Prostate gland (tissue), 2 donors: ENCODE results near the gene DOK1. TPM values are rescaled to one million over a fixed set of nuclear protein-coding genes. Genes with fewer than 3 reads are reported as not detected.

Experiments used
- DNase-seq: peaks from one replicate; pipeline ENCODE4 v3.0.0-alpha.2; 2019; ENCODE audit warnings: low spot score
- H3K27ac ChIP-seq, 2 donors: fragments of 200-600 bp; sonication (generic); 2 replicates each; pipeline ENCODE4 v1.5.1; 2017 to 2019
- H3K27me3 ChIP-seq: fragments of 200-600 bp; sonication (generic); replicated peaks from 2 replicates; pipeline ENCODE4 v1.5.1; 2019; ENCODE audit not compliant: insufficient read depth
- H3K36me3 ChIP-seq, 2 donors: fragments of 200-600 bp; sonication (generic); 1 replicate in 1 of 2; 2 replicates in 1 of 2; pipeline versions ENCODE4 v1.5.1 to v1.8.1; 2017 to 2019
- H3K4me1 ChIP-seq: fragments of 200-600 bp; sonication (generic); replicated peaks from 2 replicates; pipeline ENCODE4 v1.5.1; 2019
- H3K4me3 ChIP-seq, 2 donors: fragments of 200-600 bp; sonication (generic); 2 replicates each; pipeline ENCODE4 v1.5.1; 2017 to 2019
- H3K9me3 ChIP-seq: fragments of 200-600 bp; sonication (generic); 2 replicates; pipeline ENCODE4 v1.5.1; 2017
- POLR2A ChIP-seq: fragments of 450-650 bp; IDR thresholded peaks from one replicate; pipeline ENCODE4 v1.6.1; 2016; ENCODE audit warnings: antibody characterized with exemption, mild to moderate bottlenecking
- POLR2AphosphoS5 ChIP-seq: sonication (generic); formaldehyde crosslinking; IDR thresholded peaks from one replicate; pipeline ENCODE4 v1.6.1; 2017; ENCODE audit warnings: antibody characterized with exemption
- WGBS: methylation state at CpG from one replicate; pipeline ENCODE4 v1.1.5; 2018; 5-methylcytosine and 5-hydroxymethylcytosine counted together
- intact Hi-C: fragments of 100-400 bp; cut with DNase I; formaldehyde crosslinking; loops from one replicate; pipeline ENCODE4 v1.14.2; 2022
- total RNA-seq, 2 donors: library from RNA; depleted of rRNA; stranded (reverse); fragments of >200 nt; gene quantifications; one replicate each; pipeline ENCODE4 v1.1.0, GENCODE V29; 2016
- TF ChIP-seq, protein P1 (sequence below), 4 experiments: fragments of 200-600 bp in 2 of 4; fragments of 450-650 bp in 2 of 4; sonication (generic) in 2 of 4; IDR thresholded peaks; 1 replicate in 3 of 4; 2 replicates in 1 of 4; pipeline ENCODE4 v1.5.1; 2016 to 2019; ENCODE audit warnings: antibody characterized with exemption in 4 of 4, mild to moderate bottlenecking in 2 of 4, moderate library complexity in 2 of 4

Gene DOK1
- total RNA-seq, 2 donors from 2014 or later = 4.5 to 18.9 TPM

DNA sequence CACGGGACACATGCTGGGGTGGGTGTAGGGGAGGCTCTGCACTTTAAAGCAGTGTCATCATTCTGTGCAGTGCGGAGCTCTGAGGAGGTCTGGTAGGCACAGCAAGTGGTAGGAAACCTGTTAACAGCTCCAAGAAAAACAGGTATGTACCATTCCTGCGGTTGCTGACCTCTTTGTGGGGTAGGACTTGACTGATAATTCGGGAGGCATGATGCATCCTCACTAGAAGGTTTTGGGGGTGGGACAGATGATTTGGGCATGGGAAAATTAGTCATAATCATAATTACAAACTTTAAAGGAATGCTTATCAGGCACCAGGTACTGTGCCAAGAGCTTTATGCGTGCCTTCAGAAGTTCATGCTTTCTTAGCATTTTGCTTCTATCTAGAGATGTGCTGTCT, 9.7 kb downstream of the DOK1 start:
- Histone ChIP-seq H3K9me3 (no peaks in the 10 kb centered on the region), H3K27ac (no peak overlapping the region), H3K4me1 (no peaks in the 10 kb centered on the region), H3K36me3 (no peaks in the 10 kb centered on the region), H3K27me3 (no peaks in the 10 kb centered on the region), H3K4me3 (no peak overlapping the region)
- DNase-seq = no peak
- intact Hi-C loops = no loop called here
- 74% methylated on average over 5 of the region's 5 CpGs for WGBS
- TF ChIP-seq POLR2A (no peak), POLR2AphosphoS5 (no peak)
- TF ChIP-seq, protein P1, sequence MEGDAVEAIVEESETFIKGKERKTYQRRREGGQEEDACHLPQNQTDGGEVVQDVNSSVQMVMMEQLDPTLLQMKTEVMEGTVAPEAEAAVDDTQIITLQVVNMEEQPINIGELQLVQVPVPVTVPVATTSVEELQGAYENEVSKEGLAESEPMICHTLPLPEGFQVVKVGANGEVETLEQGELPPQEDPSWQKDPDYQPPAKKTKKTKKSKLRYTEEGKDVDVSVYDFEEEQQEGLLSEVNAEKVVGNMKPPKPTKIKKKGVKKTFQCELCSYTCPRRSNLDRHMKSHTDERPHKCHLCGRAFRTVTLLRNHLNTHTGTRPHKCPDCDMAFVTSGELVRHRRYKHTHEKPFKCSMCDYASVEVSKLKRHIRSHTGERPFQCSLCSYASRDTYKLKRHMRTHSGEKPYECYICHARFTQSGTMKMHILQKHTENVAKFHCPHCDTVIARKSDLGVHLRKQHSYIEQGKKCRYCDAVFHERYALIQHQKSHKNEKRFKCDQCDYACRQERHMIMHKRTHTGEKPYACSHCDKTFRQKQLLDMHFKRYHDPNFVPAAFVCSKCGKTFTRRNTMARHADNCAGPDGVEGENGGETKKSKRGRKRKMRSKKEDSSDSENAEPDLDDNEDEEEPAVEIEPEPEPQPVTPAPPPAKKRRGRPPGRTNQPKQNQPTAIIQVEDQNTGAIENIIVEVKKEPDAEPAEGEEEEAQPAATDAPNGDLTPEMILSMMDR (IDR thresholded peaks at IDR 0.05) = no peak

DNA sequence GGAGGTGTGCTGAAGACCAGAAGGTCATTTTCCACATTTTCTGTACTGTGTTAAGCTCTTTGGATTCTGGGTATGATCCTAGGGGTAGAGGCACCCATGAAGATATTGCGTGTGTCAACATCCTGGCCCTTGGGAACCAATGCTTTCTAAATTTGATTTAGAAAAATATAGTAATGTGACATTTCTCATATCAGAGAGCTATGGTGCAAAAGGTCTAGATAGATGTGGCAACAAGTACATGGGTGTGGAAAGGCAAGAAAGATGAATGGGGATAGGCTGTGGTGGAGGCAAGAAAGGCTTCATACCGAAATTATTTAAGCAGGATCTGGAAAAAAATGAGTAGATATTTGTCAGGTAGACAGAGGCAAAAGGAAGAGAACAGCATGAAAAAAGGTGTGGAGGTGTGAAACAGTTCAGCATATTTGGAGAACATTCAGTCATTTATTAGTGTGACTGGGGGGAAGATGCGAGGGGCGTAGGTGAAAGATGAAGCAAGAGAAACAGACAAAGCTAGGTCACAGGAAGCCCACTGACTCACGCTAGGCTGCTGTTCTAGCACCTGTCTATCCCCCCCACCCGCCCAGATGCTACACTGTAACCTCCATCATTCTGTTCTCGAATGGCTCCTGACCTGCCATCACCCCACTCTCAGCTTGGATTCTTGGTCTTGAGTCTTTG, 11.7 kb downstream of the DOK1 start:
- intact Hi-C loops = no loop called here
- H3K4me3 ChIP-seq = no peak overlapping the region
- no peaks in the 10 kb centered on the region for H3K27me3 ChIP-seq
- no peaks in the 10 kb centered on the region for H3K9me3 ChIP-seq
- 73% methylated on average over 7 of the region's 7 CpGs for WGBS
- no peak overlapping the region for H3K27ac ChIP-seq
- no peak for DNase-seq
- H3K4me1 ChIP-seq = no peaks in the 10 kb centered on the region
- H3K36me3 ChIP-seq = no peaks in the 10 kb centered on the region
- TF ChIP-seq POLR2A = no peak
- no peak for TF ChIP-seq POLR2AphosphoS5
- TF ChIP-seq, protein P1 (IDR thresholded peaks at IDR 0.05) = no peak

DNA sequence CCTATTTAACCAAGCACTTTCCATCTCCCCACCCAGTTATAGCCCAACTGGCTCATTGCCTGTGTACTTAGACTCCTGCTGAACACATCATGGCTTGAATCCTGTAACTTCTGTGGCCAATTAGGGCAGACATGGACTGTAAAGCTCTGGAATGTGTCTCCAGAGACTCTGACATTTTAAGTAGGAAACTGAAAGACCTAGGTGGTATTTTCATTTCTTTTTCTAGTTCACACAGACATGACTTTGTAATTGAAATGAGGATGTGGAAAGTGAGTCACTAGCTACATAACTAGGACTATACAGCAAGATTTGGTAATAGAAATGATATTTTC, 12.2 kb downstream of the DOK1 start:
- H3K27me3 ChIP-seq = no peaks in the 10 kb centered on the region
- H3K4me1 ChIP-seq = no peaks in the 10 kb centered on the region
- no peak overlapping the region for H3K27ac ChIP-seq
- no peak overlapping the region for H3K4me3 ChIP-seq
- no peak for TF ChIP-seq POLR2A
- TF ChIP-seq, protein P1 (IDR thresholded peaks at IDR 0.05) = no peak
- no peak for TF ChIP-seq POLR2AphosphoS5
- H3K36me3 ChIP-seq = no peaks in the 10 kb centered on the region
- no peak for DNase-seq
- intact Hi-C loops = no loop called here
- no peaks in the 10 kb centered on the region for H3K9me3 ChIP-seq

DNA sequence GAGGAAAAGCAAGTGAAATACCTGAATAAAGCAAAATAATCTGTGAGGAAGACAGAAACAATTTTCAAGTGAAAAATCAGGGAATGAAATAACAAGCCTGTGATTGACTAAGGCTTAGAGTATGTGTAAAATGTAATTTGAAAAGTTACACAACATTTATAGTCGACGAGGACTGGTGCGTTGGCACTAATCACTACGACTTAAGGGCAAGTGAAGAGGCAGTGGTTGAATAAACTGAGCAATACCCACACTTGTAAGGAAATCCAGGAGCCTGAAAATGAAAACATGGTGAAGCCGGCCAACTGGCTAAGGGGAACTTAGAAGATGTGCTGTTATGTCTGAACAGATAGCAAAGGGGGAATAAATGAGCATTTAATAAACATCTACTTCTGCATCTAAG, 13.4 kb downstream of the DOK1 start:
- Histone ChIP-seq H3K27ac (no peak overlapping the region), H3K4me1 (no peaks in the 10 kb centered on the region)
- 43% methylated on average over 5 of the region's 5 CpGs for WGBS

DNA sequence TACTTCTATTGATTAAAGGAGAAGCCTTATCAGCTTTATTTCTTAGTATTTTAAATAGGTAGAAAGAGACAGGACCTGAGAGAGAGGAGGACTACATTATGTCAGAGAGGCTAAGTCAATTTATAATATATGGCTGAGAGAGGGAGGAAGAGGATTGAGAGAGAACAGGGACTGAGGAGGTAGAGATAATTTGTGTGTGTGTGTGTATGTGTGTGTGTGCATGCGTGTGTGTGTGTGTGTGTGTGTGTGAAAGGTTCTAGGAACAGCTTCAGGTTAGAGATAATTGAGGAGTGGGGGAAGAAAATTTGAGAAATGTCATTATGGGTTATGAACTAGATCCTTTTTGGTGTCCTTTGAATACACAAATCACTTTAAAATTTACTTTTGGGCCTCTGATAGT, 15.2 kb downstream of the DOK1 start:
- Histone ChIP-seq H3K27ac (no peak overlapping the region), H3K4me3 (no peak overlapping the region), H3K9me3 (no peaks in the 10 kb centered on the region), H3K4me1 (no peaks in the 10 kb centered on the region), H3K27me3 (no peaks in the 10 kb centered on the region), H3K36me3 (no peaks in the 10 kb centered on the region)
- TF ChIP-seq, protein P1 (IDR thresholded peaks at IDR 0.05) = no peak
- TF ChIP-seq POLR2A = no peak
- no peak for TF ChIP-seq POLR2AphosphoS5
- 73% methylated on average over 1 of the region's 1 CpG for WGBS
- DNase-seq = no peak
- intact Hi-C loops = no loop called here

More for the DNA sequence above, 13.4 kb downstream of the DOK1 start:
- intact Hi-C loops = no loop called here
- no peaks in the 10 kb centered on the region for H3K36me3 ChIP-seq
- no peaks in the 10 kb centered on the region for H3K27me3 ChIP-seq
- TF ChIP-seq POLR2AphosphoS5 (no peak), POLR2A (no peak)
- TF ChIP-seq, protein P1 (IDR thresholded peaks at IDR 0.05) = no peak
- no peak for DNase-seq
- H3K4me3 ChIP-seq = no peak overlapping the region
- H3K9me3 ChIP-seq = no peaks in the 10 kb centered on the region
